HUES6 (cell line): Measurements from ENCODE around the gene BCL2L1.
"Not testable (repeated sequence)": the region's sequence is repeated elsewhere in the genome, so short reads cannot be mapped to it uniquely, and the experiment has no call there.

Source experiments
- H3K27ac ChIP-seq: 2 replicates; pipeline ENCODE4 v1.7.0; 2013; ENCODE audit warnings: low read depth, mild to moderate bottlenecking, low read length, inconsistent platforms
- H3K27me3 ChIP-seq: 2 replicates; pipeline ENCODE4 v1.6.1; 2013; ENCODE audit warnings: low read length; ENCODE audit not compliant: control insufficient read depth, insufficient read depth
- H3K36me3 ChIP-seq: 2 replicates; pipeline ENCODE4 v1.6.1; 2013; ENCODE audit warnings: low read length; ENCODE audit not compliant: control insufficient read depth, insufficient read depth
- H3K4me1 ChIP-seq: 2 replicates; pipeline ENCODE4 v1.6.1; 2013; ENCODE audit warnings: low read length; ENCODE audit not compliant: control insufficient read depth, insufficient read depth
- H3K4me3 ChIP-seq: 2 replicates; pipeline ENCODE4 v1.5.1; 2013; ENCODE audit warnings: low read depth, low read length
- H3K9ac ChIP-seq: one replicate; pipeline ENCODE4 v1.6.1; 2013; ENCODE audit warnings: mild to moderate bottlenecking, low read length
- H3K9me3 ChIP-seq: 2 replicates; pipeline ENCODE4 v1.6.1; 2013; ENCODE audit warnings: low read depth, low read length; ENCODE audit not compliant: control insufficient read depth, insufficient read depth

BCL2L1 gene

GRCh38 chr20:31653561-31653960, 69.1 kb downstream of the BCL2L1 start:
- H3K36me3 ChIP-seq: no peaks in the 10 kb centered on the region
- no peak overlapping the region for H3K4me3 ChIP-seq
- no peak overlapping the region for H3K27ac ChIP-seq

DNA sequence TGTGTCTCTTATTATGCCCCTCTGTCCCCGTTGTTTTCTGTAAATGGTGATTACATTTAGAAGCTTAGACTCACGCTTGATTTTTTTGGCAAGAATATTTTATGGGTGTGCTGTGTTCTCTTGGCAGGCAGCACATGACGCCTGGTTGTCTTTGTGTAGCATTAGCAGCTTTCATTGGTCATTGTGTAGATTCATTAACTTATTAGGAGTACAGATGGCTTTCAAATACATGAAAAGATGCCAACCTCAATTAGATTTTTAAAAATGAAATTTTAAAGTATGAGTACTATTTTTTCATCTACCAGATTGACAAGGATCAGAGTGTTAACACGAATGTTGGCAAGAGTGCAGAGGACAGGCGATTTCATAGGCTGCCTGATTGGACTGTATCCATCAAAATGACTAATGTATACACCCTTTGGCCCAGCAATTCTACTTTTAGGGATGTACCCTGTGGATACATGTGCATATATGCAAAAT, 69.7 kb downstream of the BCL2L1 start:
- H3K9me3 ChIP-seq: no peaks in the 10 kb centered on the region
- no peaks in the 10 kb centered on the region for H3K36me3 ChIP-seq
- no peaks in the 10 kb centered on the region for H3K27me3 ChIP-seq
- no peaks in the 10 kb centered on the region for H3K4me1 ChIP-seq
- no peak overlapping the region for H3K4me3 ChIP-seq
- H3K9ac ChIP-seq: no peak overlapping the region
- H3K27ac ChIP-seq: no peak overlapping the region

More at GRCh38 chr20:31653561-31653960, 69.1 kb downstream of the BCL2L1 start:
- Histone ChIP-seq H3K9me3 (no peaks in the 10 kb centered on the region), H3K9ac (no peak overlapping the region), H3K27me3 (no peaks in the 10 kb centered on the region), H3K4me1 (no peaks in the 10 kb centered on the region)

DNA sequence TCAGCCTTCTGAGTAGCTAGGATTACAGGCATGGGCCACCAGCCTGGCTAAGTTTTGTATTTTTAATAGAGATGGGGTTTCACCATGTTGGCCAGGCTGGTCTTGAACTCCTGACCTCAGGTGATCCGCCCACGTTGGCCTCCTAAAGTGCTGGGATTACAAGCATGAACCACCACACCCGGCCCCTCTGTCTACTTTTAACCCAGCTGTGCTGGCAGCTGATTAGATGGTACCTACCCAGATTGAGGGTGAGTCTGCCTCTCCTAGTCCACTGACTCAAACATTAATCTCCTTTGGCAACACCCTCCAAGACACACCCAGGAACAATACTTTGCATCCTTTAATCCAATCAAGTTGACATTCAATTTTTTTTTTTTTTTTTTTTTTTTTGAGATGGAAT, 74.6 kb downstream of the BCL2L1 start:
- not testable (repeated sequence) for H3K36me3 ChIP-seq, H3K4me3 ChIP-seq

GRCh38 chr20:31644701-31645100, 78.0 kb downstream of the BCL2L1 start:
- peaks cover 3% of the 10 kb centered on the region; the same call in 1 of the 2 replicates for H3K4me1 ChIP-seq
- no peaks in the 10 kb centered on the region for H3K36me3 ChIP-seq
- H3K27me3 ChIP-seq: no peaks in the 10 kb centered on the region
- H3K4me3 ChIP-seq: no peak overlapping the region
- no peak overlapping the region for H3K9ac ChIP-seq
- H3K27ac ChIP-seq: no peak overlapping the region
- H3K9me3 ChIP-seq: no peaks in the 10 kb centered on the region

More for the DNA sequence above, 74.6 kb downstream of the BCL2L1 start:
- not testable (repeated sequence) for H3K27ac ChIP-seq, H3K27me3 ChIP-seq, H3K9ac ChIP-seq, H3K9me3 ChIP-seq, H3K4me1 ChIP-seq

- Histone ChIP-seq H3K4me3 (no peak overlapping the region), H3K27me3 (no peaks in the 10 kb centered on the region), H3K9ac (no peak overlapping the region), H3K36me3 (no peaks in the 10 kb centered on the region), H3K27ac (no peak overlapping the region), H3K9me3 (no peaks in the 10 kb centered on the region), H3K4me1 (peaks cover 3% of the 10 kb centered on the region; the same call in 1 of the 2 replicates)
Measured at GRCh38 chr20:31643522-31643921, 79.1 kb downstream of the BCL2L1 start.

GRCh38 chr20:31642837-31643236, 79.8 kb downstream of the BCL2L1 start:
- Histone ChIP-seq H3K27ac (no peak overlapping the region), H3K9me3 (no peaks in the 10 kb centered on the region)

DNA sequence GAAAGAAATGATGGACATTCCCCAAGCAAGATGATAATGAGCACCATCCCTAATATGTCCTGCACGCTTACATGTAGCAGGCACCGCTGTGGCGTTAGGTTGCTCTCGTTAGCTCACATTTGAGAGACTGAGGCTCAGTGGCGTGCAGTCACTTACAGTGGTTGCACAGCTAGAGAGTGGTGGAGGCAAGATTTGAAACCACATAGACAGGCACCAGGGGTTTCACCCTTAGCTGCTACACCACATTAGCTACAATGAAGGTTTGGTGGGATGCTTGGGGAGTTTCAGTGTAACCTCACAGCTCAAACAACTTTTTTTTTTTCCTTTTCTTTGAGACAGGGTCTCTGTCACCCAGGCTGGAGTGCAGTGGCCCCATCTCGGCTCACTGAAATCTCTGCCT, 81.3 kb downstream of the BCL2L1 start:
- Histone ChIP-seq H3K27ac (no peak overlapping the region), H3K9me3 (no peaks in the 10 kb centered on the region), H3K4me1 (peaks cover 6% of the 10 kb centered on the region; the same call in 1 of the 2 replicates), H3K27me3 (no peaks in the 10 kb centered on the region), H3K4me3 (no peak overlapping the region), H3K36me3 (no peaks in the 10 kb centered on the region), H3K9ac (no peak overlapping the region)

More at GRCh38 chr20:31642837-31643236, 79.8 kb downstream of the BCL2L1 start:
- Histone ChIP-seq H3K9ac (no peak overlapping the region), H3K4me1 (peaks cover 6% of the 10 kb centered on the region; the same call in 1 of the 2 replicates), H3K4me3 (no peak overlapping the region), H3K27me3 (no peaks in the 10 kb centered on the region), H3K36me3 (no peaks in the 10 kb centered on the region)

DNA sequence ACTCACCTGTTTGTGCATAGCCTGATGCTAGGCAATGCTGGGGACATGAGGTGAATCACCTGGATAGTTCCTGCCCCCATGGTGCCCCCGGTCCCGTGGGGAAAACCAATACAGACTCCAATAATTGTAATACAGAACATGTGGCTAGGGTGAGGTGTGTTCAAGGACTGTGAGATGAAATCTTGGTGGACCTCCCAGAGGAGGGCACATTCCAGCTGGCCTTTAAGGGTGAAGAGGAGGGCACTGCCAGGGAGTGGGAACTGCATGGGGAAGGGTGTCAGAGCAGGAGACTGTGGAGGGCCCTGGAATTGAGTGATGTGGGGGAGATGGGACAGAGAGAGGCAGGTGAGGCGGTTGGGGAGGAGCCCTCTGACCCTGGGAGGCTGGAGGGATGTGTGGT, 82.4 kb downstream of the BCL2L1 start:
- Histone ChIP-seq H3K36me3 (no peaks in the 10 kb centered on the region), H3K4me3 (no peak overlapping the region), H3K9ac (no peak overlapping the region), H3K4me1 (peaks cover 6% of the 10 kb centered on the region; the same call in 1 of the 2 replicates), H3K27me3 (no peaks in the 10 kb centered on the region), H3K9me3 (no peaks in the 10 kb centered on the region), H3K27ac (no peak overlapping the region)

- no peaks in the 10 kb centered on the region for H3K27me3 ChIP-seq
- no peaks in the 10 kb centered on the region for H3K36me3 ChIP-seq
- H3K9me3 ChIP-seq: no peaks in the 10 kb centered on the region
- peaks cover 3% of the 10 kb centered on the region; the same call in 1 of the 2 replicates for H3K4me1 ChIP-seq
- H3K9ac ChIP-seq: no peak overlapping the region
- H3K27ac ChIP-seq: no peak overlapping the region
- H3K4me3 ChIP-seq: no peak overlapping the region
Measured at GRCh38 chr20:31638816-31639215, 83.9 kb downstream of the BCL2L1 start.

DNA sequence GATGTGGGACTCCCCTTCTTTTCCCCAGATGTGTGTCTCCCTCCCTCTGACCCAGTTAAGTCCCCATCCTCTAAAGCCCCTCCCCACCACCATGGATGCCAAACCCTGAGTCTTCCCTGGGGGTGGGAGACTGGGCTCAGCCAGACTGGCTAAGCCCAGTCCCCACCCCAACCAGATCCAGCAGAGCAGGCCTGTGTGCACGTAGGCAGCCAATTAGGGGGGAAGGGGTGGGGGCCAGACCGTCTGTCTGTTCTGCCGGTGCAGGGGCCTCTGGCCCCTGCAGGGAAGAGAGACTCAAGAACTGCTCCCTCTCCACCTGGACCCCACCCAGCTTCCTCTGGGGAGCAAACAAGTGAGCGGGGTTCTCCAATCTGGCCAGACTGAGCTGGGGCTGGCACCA, 84.4 kb downstream of the BCL2L1 start:
- Histone ChIP-seq H3K4me3 (no peak overlapping the region), H3K27me3 (no peaks in the 10 kb centered on the region), H3K9me3 (no peaks in the 10 kb centered on the region), H3K4me1 (peaks cover 3% of the 10 kb centered on the region; the same call in 1 of the 2 replicates), H3K9ac (no peak overlapping the region), H3K27ac (no peak overlapping the region), H3K36me3 (no peaks in the 10 kb centered on the region)

DNA sequence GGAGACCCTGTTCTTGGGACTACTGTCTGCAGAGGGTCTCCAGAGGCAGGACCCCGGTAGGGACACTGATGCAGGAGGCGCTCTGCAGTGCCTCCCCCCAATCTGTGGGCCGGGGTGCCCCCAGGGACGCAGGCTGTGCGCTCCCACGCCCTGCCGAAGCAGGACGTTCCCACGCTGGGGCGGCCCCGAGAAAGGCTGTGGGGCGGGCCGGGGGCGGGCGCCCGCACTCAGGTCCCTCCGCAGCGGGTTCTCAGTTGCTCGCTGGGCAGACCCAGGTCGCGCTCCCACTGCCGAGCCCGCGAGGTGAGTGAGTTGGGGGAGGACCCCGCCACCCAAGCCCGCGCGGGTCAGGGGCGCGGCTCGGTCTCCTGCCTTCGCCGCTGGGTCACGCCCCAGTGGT, 85.0 kb downstream of the BCL2L1 start, which contains the start of gene COX4I2:
Gene COX4I2, plus strand, starts transcription at position 253 of the 400 bp plus-strand sequence. CDS start 1,106 bp downstream, outside the sequence.
- H3K27me3 ChIP-seq: no peaks in the 10 kb centered on the region
- no peaks in the 10 kb centered on the region for H3K36me3 ChIP-seq
- no peak within 1 kb of the TSS for H3K9ac ChIP-seq
- H3K9me3 ChIP-seq: no peaks in the 10 kb centered on the region
- no peak within 1 kb of the TSS for H3K27ac ChIP-seq
- H3K4me1 ChIP-seq: peaks cover 3% of the 10 kb centered on the region; the same call in 1 of the 2 replicates
- H3K4me3 ChIP-seq: no peak within 1 kb of the TSS
